Measurements from ENCODE around the gene PLK3.

- TF ChIP-seq CTCF (IDR thresholded peaks at IDR 0.05) (no peak), POLR2A (IDR thresholded peaks at IDR 0.05) (no peak)
Observed at GRCh38 chr1:44851308-44851707, 51.1 kb downstream of the PLK3 start.

Measured in adrenal gland (tissue), 5 donors.